ENCODE results near the gene EXD3.
A peak's percentile ranks its signal among the peaks of the same experiment; 100 is the strongest.

EXD3 gene

DNA sequence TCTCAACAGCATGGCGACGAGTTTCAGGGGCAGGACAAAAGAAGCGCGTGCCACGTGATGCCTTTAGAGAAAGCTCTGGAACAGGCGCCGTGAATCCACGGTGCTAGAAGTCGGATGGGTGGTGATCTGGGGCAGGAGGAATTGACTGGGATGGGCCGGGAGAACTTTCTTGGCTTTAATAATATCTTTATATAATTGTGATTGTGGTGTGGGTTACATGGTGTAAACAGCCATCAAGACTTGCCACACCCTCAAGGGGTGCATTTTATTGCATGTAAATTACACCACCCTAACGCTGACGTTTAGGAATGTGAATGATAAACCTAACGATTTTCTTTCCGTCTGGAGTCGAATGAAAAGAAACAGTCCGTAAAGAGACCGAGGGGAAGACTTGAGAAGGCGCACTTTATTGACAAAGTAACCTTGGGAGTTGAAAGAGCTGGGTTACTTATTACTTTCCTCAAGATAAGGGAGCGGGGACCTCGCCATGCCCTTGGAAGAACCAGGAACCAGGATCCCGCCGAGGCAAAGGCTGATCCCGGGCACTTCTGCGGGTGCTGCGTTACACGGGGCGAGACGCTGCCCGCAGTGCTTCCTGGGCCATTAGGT is 129.4 kb downstream of the EXD3 start:
- no peak overlapping the region for H3K27ac ChIP-seq (ENCODE audit: low read length)
- H3K27me3 ChIP-seq (ENCODE audit: control insufficient read depth, insufficient read depth, low read length) = peaks cover 49% of the 10 kb centered on the region
- peaks cover 18% of the 10 kb centered on the region for H3K4me1 ChIP-seq (ENCODE audit: control insufficient read depth, low read depth, low read length)
- H3K36me3 ChIP-seq (ENCODE audit: control insufficient read depth, low read depth, low read length) = no peaks in the 10 kb centered on the region
- no peak overlapping the region for H3K4me3 ChIP-seq (ENCODE audit: low read length)
- H3K9ac ChIP-seq (ENCODE audit: low read length) = no peak overlapping the region
- H3K9me3 ChIP-seq (ENCODE audit: control insufficient read depth, low read depth, low read length) = no peaks in the 10 kb centered on the region

DNA sequence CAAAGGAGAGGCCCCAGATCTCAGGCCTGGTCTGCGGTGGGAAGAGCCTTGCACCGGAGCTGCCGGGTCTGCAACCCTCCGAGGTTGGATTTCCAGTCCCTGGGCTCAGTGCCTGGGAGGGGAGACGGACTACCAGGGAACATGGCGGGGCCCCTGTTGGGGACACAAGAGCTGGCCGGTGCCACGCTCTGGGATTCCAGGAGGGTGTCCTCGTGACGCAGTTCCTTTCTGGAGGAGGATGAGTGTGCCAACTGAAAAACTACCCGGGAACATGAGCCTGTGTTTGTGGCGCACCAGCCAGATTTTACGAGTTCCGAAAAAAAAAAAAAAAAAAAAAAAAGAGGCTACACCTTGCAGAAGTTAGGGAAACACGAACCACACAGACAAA is 129.9 kb downstream of the EXD3 start:
- Histone ChIP-seq H3K4me1 (ENCODE audit: control insufficient read depth, low read depth, low read length) (peaks cover 13% of the 10 kb centered on the region), H3K9me3 (ENCODE audit: control insufficient read depth, low read depth, low read length) (no peaks in the 10 kb centered on the region), H3K27ac (ENCODE audit: low read length) (no peak overlapping the region), H3K36me3 (ENCODE audit: control insufficient read depth, low read depth, low read length) (no peaks in the 10 kb centered on the region), H3K4me3 (ENCODE audit: low read length) (no peak overlapping the region), H3K27me3 (ENCODE audit: control insufficient read depth, insufficient read depth, low read length) (peaks cover 44% of the 10 kb centered on the region), H3K9ac (ENCODE audit: low read length) (no peak overlapping the region)

DNA sequence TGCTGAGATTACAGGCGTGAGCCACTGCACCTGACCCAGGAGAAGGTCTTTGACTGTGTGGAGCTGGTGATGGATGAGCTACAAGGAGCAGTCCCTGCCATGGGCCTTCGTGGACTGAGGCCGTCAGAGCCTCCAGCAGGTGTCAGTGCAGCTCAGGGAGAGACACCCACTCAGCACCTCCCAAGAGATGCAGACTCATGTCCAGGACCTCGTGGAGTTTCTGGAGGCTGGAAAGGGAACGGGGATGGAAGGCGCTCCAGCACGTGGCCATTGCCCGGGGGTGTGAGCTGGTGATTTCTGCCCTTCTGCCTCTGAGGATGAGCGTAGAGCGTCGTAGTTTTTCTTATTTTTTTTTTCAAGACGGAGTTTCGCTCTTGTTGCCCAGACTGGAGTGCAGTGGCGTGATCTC is 136.0 kb downstream of the EXD3 start:
- H3K27ac ChIP-seq (ENCODE audit: low read length) = no peak overlapping the region
- peaks cover 10% of the 10 kb centered on the region for H3K27me3 ChIP-seq (ENCODE audit: control insufficient read depth, insufficient read depth, low read length)
- H3K4me1 ChIP-seq (ENCODE audit: control insufficient read depth, low read depth, low read length) = no peaks in the 10 kb centered on the region
- no peaks in the 10 kb centered on the region for H3K36me3 ChIP-seq (ENCODE audit: control insufficient read depth, low read depth, low read length)
- H3K9ac ChIP-seq (ENCODE audit: low read length) = no peak overlapping the region
- no peak overlapping the region for H3K4me3 ChIP-seq (ENCODE audit: low read length)
- H3K9me3 ChIP-seq (ENCODE audit: control insufficient read depth, low read depth, low read length) = no peaks in the 10 kb centered on the region

DNA sequence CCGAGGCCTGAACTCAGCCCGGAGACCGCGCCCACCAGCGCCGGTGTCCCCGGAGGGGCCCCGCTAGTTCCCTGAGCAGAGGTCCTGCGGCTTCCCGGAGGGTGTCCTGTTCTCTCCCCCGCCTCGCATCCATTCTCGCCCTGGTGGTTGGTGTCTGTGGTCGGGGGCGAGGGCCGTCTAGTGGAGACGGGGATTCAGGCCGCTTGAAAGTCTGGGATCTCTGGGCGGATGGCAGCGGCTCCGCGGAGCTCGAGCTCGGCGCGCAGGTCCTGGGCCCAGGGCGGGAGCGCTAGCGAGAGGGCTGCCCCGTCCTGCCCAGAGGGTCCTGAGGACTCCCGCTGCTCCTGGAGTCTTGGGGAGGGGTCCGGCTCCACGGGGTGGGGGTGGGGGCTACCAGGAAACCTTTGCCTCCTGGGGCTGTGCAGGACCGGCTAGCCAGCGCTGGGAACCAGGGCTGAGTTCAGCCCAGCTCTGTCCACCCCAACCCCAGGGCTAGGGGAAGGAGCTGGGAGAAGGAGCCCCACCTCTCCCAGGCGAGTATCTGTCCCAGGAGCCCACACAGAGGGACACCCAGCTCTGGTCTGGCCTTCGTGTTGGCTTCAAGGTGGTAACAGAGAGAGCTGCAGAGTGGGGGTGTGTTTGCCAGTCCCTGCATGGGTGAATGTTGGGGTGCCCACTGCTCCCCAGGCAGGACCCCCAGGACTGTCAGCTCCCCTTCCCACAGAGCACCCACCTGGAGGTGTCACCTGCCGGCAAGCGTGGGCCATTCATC is 141.4 kb downstream of the EXD3 start:
- Histone ChIP-seq H3K9me3 (ENCODE audit: control insufficient read depth, low read depth, low read length) (no peaks in the 10 kb centered on the region), H3K4me3 (ENCODE audit: low read length) (peak overlapping the region; percentile 59), H3K9ac (ENCODE audit: low read length) (no peak overlapping the region), H3K36me3 (ENCODE audit: control insufficient read depth, low read depth, low read length) (no peaks in the 10 kb centered on the region), H3K27me3 (ENCODE audit: control insufficient read depth, insufficient read depth, low read length) (peaks cover 52% of the 10 kb centered on the region), H3K27ac (ENCODE audit: low read length) (no peak overlapping the region), H3K4me1 (ENCODE audit: control insufficient read depth, low read depth, low read length) (peaks cover 9% of the 10 kb centered on the region)

DNA sequence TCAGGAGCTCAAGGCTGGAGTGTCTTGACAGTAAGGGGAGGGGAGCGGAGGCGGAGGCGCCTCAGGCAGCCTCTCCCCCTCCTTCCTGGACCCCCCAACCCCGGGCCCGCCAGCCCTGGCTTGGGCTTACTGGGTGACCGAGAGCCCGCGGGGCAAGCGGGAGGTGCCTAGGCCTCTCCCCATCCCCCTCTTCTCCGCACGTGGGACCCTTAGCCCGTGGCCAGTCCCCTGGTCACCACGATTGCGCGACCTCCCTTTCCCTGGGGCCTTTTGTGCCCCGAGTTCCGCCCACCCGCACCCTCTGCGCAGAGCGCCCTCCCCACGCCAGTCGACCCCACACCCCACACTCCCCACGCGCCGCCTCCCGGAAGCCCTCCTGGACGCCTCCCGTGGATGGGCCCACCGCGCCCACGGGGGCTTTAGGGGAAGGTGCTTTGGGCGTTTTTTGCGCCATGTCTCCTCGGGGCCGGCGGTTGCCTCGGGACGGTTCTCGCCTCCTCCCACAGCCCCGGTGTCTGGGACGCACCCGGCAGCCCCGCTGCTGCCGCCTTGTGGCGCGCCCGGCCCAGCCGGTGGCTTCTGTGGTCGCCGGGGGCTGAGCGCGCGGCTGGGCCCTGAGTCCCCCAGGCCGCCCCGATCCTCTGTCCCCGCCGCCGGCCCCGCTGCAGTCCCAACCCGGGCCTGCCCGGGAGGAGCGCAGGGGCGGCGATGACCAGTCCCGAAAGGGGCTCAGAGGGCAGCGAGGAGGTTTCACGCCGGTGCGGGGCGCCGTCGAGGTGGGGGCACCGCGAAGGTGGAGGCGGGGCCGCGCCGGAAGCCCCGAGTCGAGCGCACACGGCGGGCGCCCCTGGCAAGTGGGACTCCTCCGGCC is 142.3 kb downstream of the EXD3 start:
- no peaks in the 10 kb centered on the region for H3K36me3 ChIP-seq (ENCODE audit: control insufficient read depth, low read depth, low read length)
- H3K9me3 ChIP-seq (ENCODE audit: control insufficient read depth, low read depth, low read length) = no peaks in the 10 kb centered on the region
- no peak overlapping the region for H3K27ac ChIP-seq (ENCODE audit: low read length)
- H3K4me3 ChIP-seq (ENCODE audit: low read length) = peak overlapping the region; percentile 59
- peaks cover 12% of the 10 kb centered on the region for H3K4me1 ChIP-seq (ENCODE audit: control insufficient read depth, low read depth, low read length)
- peaks cover 52% of the 10 kb centered on the region for H3K27me3 ChIP-seq (ENCODE audit: control insufficient read depth, insufficient read depth, low read length)
- no peak overlapping the region for H3K9ac ChIP-seq (ENCODE audit: low read length)

DNA sequence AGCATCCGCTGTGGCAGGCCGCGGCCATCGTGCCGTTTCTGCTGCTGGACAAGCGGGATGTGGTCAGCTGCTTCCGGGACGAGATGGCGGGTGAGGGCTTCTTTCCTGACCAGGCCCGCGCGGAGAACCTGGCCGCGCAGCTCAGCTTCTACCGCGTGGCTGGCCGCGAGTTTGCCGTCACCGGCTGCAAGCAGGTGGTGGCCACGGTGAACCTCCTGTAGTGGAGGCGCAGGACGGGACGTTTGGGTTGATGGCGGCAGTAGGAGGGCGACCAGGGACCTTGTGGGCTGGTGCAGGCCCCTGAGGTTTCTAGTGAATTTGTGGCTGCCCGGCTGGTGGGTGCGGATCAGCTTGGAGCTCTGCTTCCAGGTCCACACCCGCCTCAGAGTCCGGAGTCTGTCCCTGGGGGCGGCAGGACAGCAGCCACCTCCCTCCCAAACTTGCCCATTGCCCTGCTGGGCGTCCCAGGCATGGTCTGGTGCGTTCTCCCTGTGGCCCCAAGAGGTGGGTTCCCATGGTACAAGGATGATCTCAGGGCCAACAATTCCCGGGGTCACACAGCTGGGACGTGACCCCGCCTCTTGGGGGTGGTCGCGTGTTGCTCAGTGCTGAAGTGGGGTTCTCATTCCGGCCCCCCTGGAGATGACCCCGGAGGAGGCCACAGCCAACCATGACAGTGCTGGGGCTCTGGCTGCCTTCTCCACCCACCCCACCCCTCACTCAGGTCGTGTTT is 143.1 kb downstream of the EXD3 start:
- Histone ChIP-seq H3K36me3 (ENCODE audit: control insufficient read depth, low read depth, low read length) (no peaks in the 10 kb centered on the region), H3K27ac (ENCODE audit: low read length) (no peak overlapping the region), H3K9me3 (ENCODE audit: control insufficient read depth, low read depth, low read length) (no peaks in the 10 kb centered on the region), H3K9ac (ENCODE audit: low read length) (no peak overlapping the region), H3K27me3 (ENCODE audit: control insufficient read depth, insufficient read depth, low read length) (peaks cover 52% of the 10 kb centered on the region), H3K4me1 (ENCODE audit: control insufficient read depth, low read depth, low read length) (peaks cover 12% of the 10 kb centered on the region), H3K4me3 (ENCODE audit: low read length) (no peak overlapping the region)

DNA sequence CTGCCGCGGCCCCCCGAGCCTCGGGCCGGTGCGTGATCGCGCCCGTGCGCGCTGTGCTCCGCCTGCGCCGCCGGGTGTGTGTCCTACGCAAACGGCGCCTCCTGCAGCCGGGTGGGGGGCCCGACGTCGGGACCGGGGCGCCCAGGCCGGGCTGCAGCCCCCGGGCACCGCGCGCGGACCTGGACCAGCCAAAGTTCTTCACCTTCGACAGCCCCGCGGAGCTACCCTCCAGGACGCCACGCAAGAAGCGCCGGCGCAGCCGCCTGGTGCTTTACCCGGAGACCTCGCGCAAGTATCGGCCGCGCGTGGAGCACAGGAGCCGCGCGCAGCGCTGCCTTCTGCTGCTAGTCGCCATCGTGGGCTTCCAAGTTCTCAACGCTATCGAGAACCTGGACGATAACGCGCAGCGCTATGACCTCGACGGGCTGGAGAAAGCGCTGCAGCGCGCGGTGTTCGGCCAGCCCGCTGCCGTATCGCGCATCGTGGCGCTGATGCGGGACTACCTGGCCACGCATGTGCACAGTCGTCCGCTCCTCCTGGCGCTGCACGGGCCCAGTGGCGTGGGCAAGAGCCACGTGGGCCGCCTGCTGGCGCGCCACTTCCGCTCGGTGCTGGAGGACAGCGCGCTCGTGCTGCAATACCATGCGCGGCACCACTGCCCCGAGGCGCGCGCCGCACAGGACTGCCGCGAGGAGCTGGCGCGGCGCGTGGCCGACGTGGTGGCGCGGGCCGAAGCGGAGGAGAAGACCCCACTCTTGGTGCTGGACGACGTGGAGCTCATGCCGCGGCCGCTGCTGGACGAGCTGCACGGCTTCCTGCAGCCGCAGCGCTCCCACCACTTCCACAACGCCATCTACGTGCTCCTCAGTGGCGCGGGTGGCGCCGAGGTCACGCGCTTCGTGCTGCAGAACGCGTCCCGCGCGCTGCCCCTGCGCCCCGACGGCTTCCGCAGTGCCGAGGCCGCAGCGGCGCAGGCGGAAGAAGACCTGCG is 143.9 kb downstream of the EXD3 start:
- H3K9me3 ChIP-seq (ENCODE audit: control insufficient read depth, low read depth, low read length) = no peaks in the 10 kb centered on the region
- H3K27me3 ChIP-seq (ENCODE audit: control insufficient read depth, insufficient read depth, low read length) = peaks cover 52% of the 10 kb centered on the region
- peak overlapping the region; percentile 50 for H3K4me3 ChIP-seq (ENCODE audit: low read length)
- no peak overlapping the region for H3K27ac ChIP-seq (ENCODE audit: low read length)
- H3K4me1 ChIP-seq (ENCODE audit: control insufficient read depth, low read depth, low read length) = peaks cover 12% of the 10 kb centered on the region
- H3K9ac ChIP-seq (ENCODE audit: low read length) = no peak overlapping the region
- no peaks in the 10 kb centered on the region for H3K36me3 ChIP-seq (ENCODE audit: control insufficient read depth, low read depth, low read length)

DNA sequence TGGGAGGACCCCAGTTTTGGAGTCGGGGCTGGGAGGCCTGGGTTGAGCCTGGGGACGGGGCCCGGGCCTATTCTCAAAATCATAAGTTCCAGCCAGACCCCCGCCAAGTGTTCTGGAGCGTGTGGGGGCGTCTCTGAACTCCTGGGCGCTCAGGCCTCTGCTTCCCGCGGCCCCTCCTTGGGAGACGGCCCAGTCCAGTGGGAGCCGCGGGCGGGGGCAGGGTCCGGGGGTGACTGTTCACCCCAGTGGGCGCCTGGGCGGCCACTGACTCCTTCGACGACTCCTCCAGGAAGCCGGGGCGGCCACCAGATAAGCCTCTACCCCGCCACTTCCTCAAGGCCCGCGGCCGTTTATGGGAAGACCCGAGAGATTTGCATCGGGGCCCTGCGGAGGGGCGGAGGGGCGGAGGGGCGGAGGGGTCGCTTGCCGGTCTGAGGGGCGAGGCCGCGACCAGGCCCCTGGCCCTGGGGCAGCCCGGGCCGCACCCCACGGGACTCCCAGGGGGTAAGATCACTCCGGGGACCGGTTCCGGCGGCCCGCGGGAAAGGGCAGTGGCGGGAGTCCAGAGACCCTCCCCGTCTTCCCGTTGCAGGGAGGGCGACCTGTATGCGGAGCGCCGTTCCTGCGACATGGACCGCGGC is 144.8 kb downstream of the EXD3 start:
- Histone ChIP-seq H3K4me3 (ENCODE audit: low read length) (peak overlapping the region; percentile 50), H3K9ac (ENCODE audit: low read length) (no peak overlapping the region), H3K36me3 (ENCODE audit: control insufficient read depth, low read depth, low read length) (no peaks in the 10 kb centered on the region), H3K27me3 (ENCODE audit: control insufficient read depth, insufficient read depth, low read length) (peaks cover 52% of the 10 kb centered on the region), H3K4me1 (ENCODE audit: control insufficient read depth, low read depth, low read length) (peaks cover 12% of the 10 kb centered on the region), H3K27ac (ENCODE audit: low read length) (no peak overlapping the region), H3K9me3 (ENCODE audit: control insufficient read depth, low read depth, low read length) (no peaks in the 10 kb centered on the region)

GRCh38 chr9:137277329-137278041 is 145.5 kb downstream of the EXD3 start, which contains the start of gene TOR4A:
TSS of gene TOR4A (plus strand) at chr9:137277726. CDS start at chr9:137278690, 964 bp downstream.
- H3K9ac ChIP-seq (ENCODE audit: low read length) = peak within 1 kb of the TSS; percentile 54
- H3K4me1 ChIP-seq (ENCODE audit: control insufficient read depth, low read depth, low read length) = peaks cover 12% of the 10 kb centered on the region

More at GRCh38 chr9:137277329-137278041, 145.5 kb downstream of the EXD3 start, which contains the start of gene TOR4A:
- H3K36me3 ChIP-seq (ENCODE audit: control insufficient read depth, low read depth, low read length) = no peaks in the 10 kb centered on the region
- no peak within 1 kb of the TSS for H3K27ac ChIP-seq (ENCODE audit: low read length)
- H3K9me3 ChIP-seq (ENCODE audit: control insufficient read depth, low read depth, low read length) = no peaks in the 10 kb centered on the region
- H3K4me3 ChIP-seq (ENCODE audit: low read length) = peak within 1 kb of the TSS; percentile 50
- peaks cover 47% of the 10 kb centered on the region for H3K27me3 ChIP-seq (ENCODE audit: control insufficient read depth, insufficient read depth, low read length)
